ENCODE results near the gene TBC1D2B.

DNA sequence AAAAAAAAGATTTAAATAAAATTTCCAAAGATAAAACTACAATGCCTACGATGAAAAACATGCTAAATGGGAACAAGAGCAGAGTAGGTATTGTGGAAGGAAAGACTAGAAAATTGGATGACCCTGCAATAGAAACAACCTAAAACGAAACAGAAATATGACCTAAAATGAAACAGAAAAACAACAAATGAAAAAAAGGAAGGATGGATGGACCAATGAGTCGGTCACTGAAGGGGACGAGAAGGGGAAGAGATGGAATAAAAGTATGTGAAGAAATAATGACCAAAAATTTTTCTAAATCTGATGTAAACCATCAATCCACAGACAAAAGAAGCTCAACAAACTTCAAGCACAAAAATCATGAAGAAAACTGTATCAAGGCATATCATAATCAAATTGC, 44.8 kb downstream of the TBC1D2B start:
- no peak for TF ChIP-seq POLR2A (IDR thresholded peaks at IDR 0.05; ENCODE audit: low read depth, low read length)
- TF ChIP-seq POLR2AphosphoS5 (IDR thresholded peaks at IDR 0.05; ENCODE audit: insufficient read depth, low read depth, low read length), result no peak
- no peak for TF ChIP-seq MYC (IDR thresholded peaks at IDR 0.05; ENCODE audit: low read depth, low read length)
- TF ChIP-seq JUN (IDR thresholded peaks at IDR 0.05; ENCODE audit: borderline replicate concordance, insufficient read depth, insufficient read length, low read depth), result no peak
- TF ChIP-seq, protein P1, sequence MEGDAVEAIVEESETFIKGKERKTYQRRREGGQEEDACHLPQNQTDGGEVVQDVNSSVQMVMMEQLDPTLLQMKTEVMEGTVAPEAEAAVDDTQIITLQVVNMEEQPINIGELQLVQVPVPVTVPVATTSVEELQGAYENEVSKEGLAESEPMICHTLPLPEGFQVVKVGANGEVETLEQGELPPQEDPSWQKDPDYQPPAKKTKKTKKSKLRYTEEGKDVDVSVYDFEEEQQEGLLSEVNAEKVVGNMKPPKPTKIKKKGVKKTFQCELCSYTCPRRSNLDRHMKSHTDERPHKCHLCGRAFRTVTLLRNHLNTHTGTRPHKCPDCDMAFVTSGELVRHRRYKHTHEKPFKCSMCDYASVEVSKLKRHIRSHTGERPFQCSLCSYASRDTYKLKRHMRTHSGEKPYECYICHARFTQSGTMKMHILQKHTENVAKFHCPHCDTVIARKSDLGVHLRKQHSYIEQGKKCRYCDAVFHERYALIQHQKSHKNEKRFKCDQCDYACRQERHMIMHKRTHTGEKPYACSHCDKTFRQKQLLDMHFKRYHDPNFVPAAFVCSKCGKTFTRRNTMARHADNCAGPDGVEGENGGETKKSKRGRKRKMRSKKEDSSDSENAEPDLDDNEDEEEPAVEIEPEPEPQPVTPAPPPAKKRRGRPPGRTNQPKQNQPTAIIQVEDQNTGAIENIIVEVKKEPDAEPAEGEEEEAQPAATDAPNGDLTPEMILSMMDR (IDR thresholded peaks at IDR 0.05; ENCODE audit: extremely low read depth in 1 of 2, insufficient read depth in 1 of 2, low read depth in 1 of 2, low read length in 2 of 2), result no peak
- TF ChIP-seq EZH2 (IDR thresholded peaks at IDR 0.05; ENCODE audit: borderline replicate concordance, low read depth, low read length, severe bottlenecking), result no peak

All from endothelial cell of umbilical vein (primary cell).